GM18907 (cell line): Measurements from ENCODE around the gene CUEDC1.
"Not testable (repeated sequence)": the region's sequence is repeated elsewhere in the genome, so short reads cannot be mapped to it uniquely, and the experiment has no call there.

Source experiments
- ATAC-seq: cut with Tn5 transposase; IDR thresholded peaks from one replicate; pipeline ENCODE4 v1.9.1; 2021; ENCODE audit warnings: mild to moderate bottlenecking, moderate library complexity; ENCODE audit not compliant: unreplicated experiment

The CUEDC1 gene

GRCh38 chr17:57986841-57987580 is 31.8 kb upstream of the CUEDC1 start:
- peak; percentile 14 for ATAC-seq

GRCh38 chr17:57985675-57985974 is 30.4 kb upstream of the CUEDC1 start:
- ATAC-seq, result no peak

- ATAC-seq, result no peak
These were observed 29.9 kb upstream of the CUEDC1 start for GRCh38 chr17:57984936-57985674.

GRCh38 chr17:57984261-57984890 is 29.2 kb upstream of the CUEDC1 start:
- no peak for ATAC-seq

DNA sequence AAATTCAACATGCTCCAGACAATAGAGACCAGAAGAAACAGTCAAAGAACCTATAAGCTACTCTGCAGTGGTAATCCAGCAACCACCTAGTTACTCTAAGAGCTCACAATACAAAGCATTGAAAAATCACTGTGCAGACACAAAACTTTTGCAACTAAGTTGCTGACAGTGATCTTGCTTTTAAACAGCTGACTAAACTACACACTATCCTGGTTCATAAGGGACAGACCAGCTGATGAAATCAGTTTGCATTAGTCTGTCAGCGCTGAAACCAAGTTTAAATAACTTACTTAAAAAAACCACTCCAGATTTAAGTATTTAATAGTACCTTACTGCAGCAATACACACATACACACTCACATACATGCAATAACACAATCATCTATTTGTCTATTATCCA is 28.2 kb upstream of the CUEDC1 start:
- ATAC-seq, result no peak

- ATAC-seq, result no peak
These were observed 27.4 kb upstream of the CUEDC1 start for GRCh38 chr17:57982452-57983170.

DNA sequence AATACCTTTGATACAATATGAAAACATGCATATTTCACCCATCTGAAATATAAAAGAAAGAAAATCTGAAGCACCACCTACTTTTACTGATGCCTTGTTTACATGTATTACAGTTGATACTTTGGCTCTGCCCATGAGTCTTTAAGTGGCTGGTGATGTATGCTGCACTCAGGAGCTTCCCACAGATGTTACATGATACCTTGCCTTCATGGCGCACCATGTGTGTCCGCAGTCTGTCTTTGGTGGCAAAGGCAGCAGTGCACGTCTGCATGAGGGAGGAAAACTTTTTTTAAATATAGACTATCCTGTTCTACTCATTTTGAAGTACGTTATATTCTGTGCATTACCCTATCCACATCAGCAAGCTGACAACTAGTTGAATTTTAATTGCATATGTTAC is 25.3 kb upstream of the CUEDC1 start:
- ATAC-seq, result no peak

DNA sequence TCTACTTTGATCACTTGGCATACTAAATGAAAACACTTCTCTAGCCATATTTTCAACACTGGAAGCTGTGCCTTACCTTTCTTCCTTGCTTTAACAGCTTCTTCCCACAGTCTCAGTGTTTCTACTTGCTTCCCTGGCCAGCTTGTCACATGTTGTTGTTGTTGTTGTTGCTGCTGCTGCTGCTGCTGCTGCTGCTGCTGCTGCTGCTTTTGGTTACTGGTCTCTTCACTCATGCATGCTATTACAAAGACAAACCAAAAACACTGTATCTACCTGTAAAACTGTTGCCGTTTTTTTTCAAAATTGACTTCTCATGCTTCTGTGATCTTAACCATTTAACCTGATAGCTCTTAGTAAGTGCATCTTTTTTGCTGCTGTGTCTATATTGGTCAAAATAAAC is 23.9 kb upstream of the CUEDC1 start:
- no peak for ATAC-seq

DNA sequence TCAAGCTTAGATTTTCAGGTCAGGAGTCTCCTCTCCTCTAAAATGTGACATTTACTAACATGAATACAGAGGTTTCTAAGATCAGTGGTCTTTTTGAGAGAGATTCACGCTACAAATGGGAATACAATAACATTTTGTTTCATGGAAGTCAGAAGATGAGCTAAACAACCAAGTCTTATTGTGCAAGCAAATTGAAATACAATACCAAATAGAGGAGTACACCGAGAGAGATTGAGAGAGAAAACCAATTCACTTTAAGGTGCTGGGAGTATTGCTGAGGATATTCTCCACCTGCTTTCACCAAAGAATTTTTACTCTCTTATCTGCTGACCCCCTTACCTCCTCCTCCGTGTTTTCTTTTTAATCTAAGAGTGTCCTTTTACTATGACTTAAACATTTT is 21.4 kb upstream of the CUEDC1 start:
- ATAC-seq, result no peak

DNA sequence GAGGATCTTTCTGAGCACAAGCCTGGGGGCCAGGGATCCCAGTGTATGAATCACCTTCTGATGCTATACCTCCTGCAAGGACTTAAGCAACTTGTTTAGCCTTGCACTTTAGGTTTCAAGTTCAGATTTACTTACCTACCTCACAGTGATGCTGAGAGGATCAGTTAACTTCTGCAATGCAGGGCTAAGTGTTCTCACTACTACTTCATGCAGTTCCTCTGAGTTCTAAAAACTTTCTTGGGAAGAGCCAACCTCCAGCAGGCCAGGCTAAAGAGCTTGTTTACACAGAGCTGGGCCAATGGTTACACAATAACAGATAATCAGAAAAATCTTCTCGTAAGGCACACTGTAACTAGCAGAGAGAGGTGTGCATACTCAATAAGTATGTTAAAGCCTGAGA is 19.8 kb upstream of the CUEDC1 start:
- ATAC-seq, result no peak

- ATAC-seq, result not testable (repeated sequence)
These were observed 19.0 kb upstream of the CUEDC1 start for GRCh38 chr17:57974053-57974824.

- ATAC-seq, result no peak
These were observed 16.9 kb upstream of the CUEDC1 start for GRCh38 chr17:57972151-57972550.

DNA sequence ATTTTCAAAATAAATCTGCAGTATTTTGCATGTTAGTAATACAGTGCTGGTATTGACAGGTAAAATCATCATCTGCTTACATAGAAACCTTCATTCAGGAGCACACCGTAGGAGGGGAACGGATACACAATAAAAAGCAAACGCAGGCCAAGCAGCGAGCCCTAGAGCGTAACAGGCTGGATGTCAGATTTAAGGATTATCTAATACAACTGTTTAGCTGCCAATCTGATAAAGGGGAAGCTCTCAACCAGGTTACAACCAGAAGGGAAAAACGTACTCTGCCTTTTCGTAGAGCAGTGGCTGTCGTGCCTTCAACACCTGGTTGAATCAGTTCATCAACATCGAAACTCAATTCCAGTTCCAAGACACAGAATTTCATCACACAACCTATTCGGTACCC is 16.4 kb upstream of the CUEDC1 start:
- ATAC-seq, result no peak

- ATAC-seq, result no peak
These were observed 15.5 kb upstream of the CUEDC1 start for GRCh38 chr17:57970710-57971109.

DNA sequence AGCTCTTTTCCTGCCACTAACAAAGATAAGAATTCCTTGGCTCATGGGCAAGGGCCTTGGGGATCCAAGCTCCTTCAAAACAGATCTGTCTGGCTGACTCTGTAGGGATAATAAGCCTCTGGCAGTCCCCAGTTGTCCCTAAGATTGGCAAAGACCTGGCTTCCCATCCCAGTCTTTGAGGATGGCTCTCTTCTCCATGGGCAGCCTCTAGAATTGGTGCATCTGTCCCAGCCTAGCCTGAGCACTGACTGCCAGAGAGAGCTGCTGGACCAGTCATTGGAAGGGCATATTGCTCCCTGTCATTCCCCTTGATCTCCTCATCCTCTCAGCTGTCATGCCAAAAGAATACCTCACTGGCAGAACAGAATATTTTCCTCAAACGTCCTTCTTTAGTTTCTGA is 13.2 kb upstream of the CUEDC1 start:
- ATAC-seq, result no peak

GRCh38 chr17:57966875-57967274 is 11.7 kb upstream of the CUEDC1 start:
- ATAC-seq, result no peak

- ATAC-seq, result no peak
These were observed 11.0 kb upstream of the CUEDC1 start for GRCh38 chr17:57966246-57966645.

DNA sequence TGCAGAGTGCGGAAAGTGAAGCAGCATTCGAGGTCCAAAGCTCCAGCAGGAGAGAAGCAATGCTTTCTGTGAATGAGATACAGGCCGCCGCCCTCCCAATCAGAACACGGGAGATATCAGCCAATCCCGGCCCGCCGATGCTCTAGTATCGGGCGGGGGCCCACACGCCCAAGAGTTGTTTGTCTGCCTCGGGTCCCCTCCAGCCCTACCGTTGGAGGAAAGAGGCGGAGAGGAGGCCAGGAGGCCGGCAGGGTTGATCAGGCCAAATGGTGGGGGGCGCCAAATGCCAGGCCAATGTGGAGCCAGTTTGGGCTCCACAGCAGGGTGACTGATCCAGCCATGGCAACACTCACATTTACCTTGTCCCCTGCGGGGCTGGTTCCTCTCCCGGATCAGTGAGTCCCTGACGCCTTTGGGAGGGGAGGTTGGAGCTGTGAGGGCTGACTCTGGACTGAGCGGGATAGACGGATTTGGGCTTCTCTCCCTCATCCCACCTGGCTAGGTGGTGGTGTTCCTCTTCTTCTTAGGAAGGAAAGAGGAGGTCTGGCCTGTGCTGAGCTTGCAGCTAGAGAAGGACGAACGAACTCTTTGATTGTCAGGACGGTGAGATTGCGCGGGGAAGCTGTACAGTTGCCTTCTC is 10.4 kb upstream of the CUEDC1 start:
- no peak for ATAC-seq

DNA sequence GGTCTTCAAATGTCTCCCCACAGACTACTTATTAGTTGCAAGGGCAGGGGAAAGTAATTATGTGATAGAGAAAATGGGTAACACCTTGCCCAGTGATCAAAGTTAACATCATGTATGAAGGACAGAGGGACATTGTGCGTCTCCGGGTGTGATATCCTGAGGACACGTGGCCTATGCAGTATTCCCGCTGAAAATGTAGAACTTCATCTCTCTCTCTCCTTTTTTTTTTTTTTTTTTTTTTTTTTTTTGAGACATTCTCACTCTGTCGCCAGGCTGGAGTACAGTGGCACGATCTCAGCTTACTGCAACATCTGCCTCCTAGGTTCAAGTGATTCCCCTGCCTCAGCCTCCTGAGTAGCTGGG is 7.9 kb upstream of the CUEDC1 start:
- ATAC-seq, result no peak
